OCI-LY1 (cell line): ENCODE results near the gene ADAMTS18.

Source experiments
- EZH2 ChIP-seq: fragments of 200-600 bp; sonication (generic), shearing (Covaris generic); IDR thresholded peaks from 2 replicates; pipeline ENCODE4 v1.8.0; 2017; ENCODE audit warnings: borderline replicate concordance, mixed run types, mild to moderate bottlenecking, antibody characterized with exemption, low read length, moderate library complexity, mixed read lengths
- TF ChIP-seq, protein P1 (sequence below): fragments of 200-600 bp; sonication (generic), shearing (Covaris generic); IDR thresholded peaks from 2 replicates; pipeline ENCODE4 v1.5.1; 2017; ENCODE audit warnings: mild to moderate bottlenecking, antibody characterized with exemption, low read length, moderate library complexity, mixed read lengths

DNA sequence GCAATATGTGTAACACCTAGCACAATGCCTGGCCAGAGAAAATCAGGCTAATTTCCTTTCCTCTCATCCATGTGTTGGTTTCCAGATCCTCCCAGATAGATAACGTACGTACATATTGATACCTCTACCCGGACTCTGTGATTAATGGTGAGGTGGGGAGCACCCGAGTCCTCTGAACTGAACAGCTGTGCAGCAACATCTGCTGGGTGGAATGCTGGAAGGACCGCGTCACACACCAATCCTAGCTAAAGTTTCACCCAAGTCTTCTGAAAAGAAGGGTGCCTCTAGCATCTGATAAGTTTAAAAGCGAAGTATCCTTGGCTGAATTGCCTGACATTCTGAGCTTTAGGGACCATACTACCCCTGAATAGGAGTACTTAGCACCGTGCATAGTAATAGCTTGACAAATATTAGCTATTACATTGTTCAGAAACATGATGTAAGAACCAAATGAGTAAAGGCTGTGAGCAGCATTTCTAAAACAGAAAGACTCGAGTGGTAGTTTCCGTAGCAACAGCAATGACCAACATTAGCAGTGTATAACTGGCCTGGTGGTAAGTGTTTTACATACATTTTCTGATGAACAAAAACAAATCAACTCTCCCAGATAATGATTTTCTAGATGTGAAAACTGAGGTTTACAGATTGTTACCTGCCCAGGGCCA lies 144.3 kb downstream of the ADAMTS18 start:
- TF ChIP-seq, protein P1, sequence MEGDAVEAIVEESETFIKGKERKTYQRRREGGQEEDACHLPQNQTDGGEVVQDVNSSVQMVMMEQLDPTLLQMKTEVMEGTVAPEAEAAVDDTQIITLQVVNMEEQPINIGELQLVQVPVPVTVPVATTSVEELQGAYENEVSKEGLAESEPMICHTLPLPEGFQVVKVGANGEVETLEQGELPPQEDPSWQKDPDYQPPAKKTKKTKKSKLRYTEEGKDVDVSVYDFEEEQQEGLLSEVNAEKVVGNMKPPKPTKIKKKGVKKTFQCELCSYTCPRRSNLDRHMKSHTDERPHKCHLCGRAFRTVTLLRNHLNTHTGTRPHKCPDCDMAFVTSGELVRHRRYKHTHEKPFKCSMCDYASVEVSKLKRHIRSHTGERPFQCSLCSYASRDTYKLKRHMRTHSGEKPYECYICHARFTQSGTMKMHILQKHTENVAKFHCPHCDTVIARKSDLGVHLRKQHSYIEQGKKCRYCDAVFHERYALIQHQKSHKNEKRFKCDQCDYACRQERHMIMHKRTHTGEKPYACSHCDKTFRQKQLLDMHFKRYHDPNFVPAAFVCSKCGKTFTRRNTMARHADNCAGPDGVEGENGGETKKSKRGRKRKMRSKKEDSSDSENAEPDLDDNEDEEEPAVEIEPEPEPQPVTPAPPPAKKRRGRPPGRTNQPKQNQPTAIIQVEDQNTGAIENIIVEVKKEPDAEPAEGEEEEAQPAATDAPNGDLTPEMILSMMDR: no peak
- TF ChIP-seq EZH2: no peak
